ENCODE data around the gene CBX4. TPM values are rescaled to one million over a fixed set of nuclear protein-coding genes. Genes with fewer than 3 reads are reported as not detected.

CBX4 gene
- total RNA-seq, 1 donor from 2014 or later = 5.2 TPM

DNA sequence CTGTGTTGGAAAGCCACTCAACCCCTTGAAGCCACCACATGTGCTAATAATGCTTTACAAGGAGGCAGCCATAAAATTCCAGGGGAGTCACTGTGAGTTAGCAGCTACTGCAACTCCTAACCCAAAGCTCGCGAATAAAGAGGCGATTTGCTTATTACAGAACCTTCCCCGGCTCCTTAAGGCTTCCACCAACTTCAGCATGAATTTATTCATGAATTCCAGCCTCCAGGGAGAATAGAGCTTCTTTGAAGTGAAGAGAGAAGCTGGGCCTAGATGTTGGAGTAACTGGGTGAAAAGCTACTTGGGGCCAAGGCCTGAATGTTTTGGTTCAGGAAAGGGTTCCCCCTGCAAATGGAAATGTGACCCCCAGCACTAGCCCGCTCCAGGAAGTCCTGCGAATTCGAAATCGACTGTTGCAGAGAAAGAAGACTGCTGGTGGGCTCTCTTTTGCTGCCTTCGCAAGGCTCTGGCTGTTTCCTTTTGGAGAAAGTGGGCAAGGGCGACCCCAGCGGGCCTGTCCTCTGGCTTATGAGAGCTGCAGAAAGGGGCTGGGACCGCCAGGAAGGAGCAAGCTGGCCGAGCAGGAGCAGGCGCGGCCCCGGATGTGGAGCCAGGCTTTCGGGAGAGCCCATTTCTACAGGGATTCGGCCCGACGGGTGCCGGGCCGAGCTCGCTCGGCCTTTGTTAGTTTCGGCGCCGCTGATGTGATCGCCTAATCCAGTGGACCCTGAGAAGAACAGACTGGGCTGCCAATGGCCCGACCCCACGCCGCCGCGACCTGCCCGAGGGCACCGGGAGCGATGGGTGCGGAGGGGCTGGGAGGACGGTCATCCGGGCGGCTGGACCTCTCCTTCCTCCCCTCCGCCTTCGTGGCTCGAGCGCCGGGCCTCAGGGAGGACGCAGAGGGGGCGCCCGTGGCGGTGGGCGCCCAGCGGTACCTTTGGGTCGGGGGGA is 50.0 kb downstream of the CBX4 start:
- Histone ChIP-seq H3K27ac (ENCODE audit: low read depth, low read length) (no peak overlapping the region), H3K27me3 (ENCODE audit: control insufficient read depth in 3 of 3, insufficient read depth in 3 of 3, low read length in 3 of 3) (peaks cover 82 to 92% (median 86%) of the 10 kb centered on the region in 3 donors), H3K9ac (ENCODE audit: low read depth in 1 of 3, low read length in 3 of 3) (no peak overlapping the region), H3K9me3 (ENCODE audit: control insufficient read depth in 3 of 3, low read length in 3 of 3) (no peaks in the 10 kb centered on the region), H3K4me1 (ENCODE audit: control insufficient read depth in 3 of 3, insufficient read depth in 3 of 3, low read length in 3 of 3) (peaks cover 10 to 16% (median 16%) of the 10 kb centered on the region in 3 donors), H3K4me3 (ENCODE audit: low read length in 3 of 3) (no peak overlapping the region), H3K36me3 (ENCODE audit: control insufficient read depth in 3 of 3, insufficient read depth in 3 of 3, low read length in 3 of 3) (no peaks in the 10 kb centered on the region)

DNA sequence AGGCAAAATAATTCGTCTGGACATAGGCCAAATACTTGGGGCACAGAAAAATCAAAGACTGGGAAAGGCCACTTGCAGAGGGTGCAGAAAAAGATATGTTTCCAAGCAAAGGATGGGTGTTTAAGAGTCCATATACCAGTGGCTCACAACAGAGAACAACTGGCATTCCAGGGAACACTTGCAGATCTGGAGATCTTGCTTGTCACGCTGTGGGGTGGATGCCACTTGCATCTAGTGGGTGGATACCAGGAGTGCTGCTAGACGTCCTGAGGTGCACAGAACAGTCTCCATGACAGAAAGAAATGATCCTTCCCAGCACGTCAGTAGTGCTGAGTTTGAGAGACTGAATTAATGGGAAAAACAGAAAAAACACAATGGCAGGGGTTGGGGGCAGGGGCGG is 50.8 kb downstream of the CBX4 start:
- peaks cover 4 to 15% (median 15%) of the 10 kb centered on the region in 3 donors for H3K4me1 ChIP-seq (ENCODE audit: control insufficient read depth in 3 of 3, insufficient read depth in 3 of 3, low read length in 3 of 3)
- no peaks in the 10 kb centered on the region for H3K36me3 ChIP-seq (ENCODE audit: control insufficient read depth in 3 of 3, insufficient read depth in 3 of 3, low read length in 3 of 3)
- no peak overlapping the region for H3K27ac ChIP-seq (ENCODE audit: low read depth, low read length)
- H3K4me3 ChIP-seq (ENCODE audit: low read length in 3 of 3) = no peak overlapping the region
- peaks cover 78 to 86% (median 79%) of the 10 kb centered on the region in 3 donors for H3K27me3 ChIP-seq (ENCODE audit: control insufficient read depth in 3 of 3, insufficient read depth in 3 of 3, low read length in 3 of 3)
- no peaks in the 10 kb centered on the region for H3K9me3 ChIP-seq (ENCODE audit: control insufficient read depth in 3 of 3, low read length in 3 of 3)
- no peak overlapping the region for H3K9ac ChIP-seq (ENCODE audit: low read depth in 1 of 3, low read length in 3 of 3)

DNA sequence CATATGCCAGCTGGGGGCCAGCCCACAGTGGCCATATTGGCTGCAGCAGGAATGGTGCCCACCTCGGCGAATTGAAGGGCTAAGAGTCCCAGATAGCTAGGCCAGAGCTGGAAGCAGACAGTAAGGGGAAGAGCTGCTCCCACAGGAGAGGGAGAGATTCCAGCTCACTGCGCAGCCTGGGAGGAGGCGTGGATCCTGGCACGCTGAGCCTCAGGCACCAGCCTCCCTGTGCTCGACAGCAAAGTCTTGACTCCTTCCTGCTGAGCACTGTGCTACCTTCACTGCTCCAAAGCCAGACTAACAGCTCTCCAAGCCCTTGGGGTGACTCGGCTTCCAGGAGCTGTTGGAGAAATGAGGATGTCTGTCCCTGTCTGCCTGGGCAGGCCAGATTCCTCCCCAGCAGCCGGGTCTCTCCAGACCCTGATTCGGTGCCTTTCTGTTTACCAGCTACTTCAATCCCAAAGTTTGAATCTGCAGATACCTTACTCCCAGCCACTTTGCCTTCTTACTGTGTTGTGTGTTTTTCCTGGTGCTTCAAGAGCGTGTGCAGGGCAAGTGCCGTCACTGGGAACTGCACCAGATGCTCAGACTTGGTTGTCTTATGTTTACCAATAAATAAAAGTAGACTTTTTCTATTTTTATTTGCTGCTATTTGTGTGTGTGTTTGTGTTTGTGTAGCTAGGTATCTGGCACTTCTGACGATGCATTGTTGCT is 52.2 kb downstream of the CBX4 start:
- Histone ChIP-seq H3K4me1 (ENCODE audit: control insufficient read depth in 3 of 3, insufficient read depth in 3 of 3, low read length in 3 of 3) (peaks cover 0 to 8% (median 5%) of the 10 kb centered on the region in 3 donors), H3K27ac (ENCODE audit: low read depth, low read length) (no peak overlapping the region), H3K4me3 (ENCODE audit: low read length in 3 of 3) (no peak overlapping the region), H3K36me3 (ENCODE audit: control insufficient read depth in 3 of 3, insufficient read depth in 3 of 3, low read length in 3 of 3) (no peaks in the 10 kb centered on the region), H3K27me3 (ENCODE audit: control insufficient read depth in 3 of 3, insufficient read depth in 3 of 3, low read length in 3 of 3) (peaks cover 69 to 86% (median 76%) of the 10 kb centered on the region in 3 donors), H3K9ac (ENCODE audit: low read depth in 1 of 3, low read length in 3 of 3) (no peak overlapping the region), H3K9me3 (ENCODE audit: control insufficient read depth in 3 of 3, low read length in 3 of 3) (no peaks in the 10 kb centered on the region)

DNA sequence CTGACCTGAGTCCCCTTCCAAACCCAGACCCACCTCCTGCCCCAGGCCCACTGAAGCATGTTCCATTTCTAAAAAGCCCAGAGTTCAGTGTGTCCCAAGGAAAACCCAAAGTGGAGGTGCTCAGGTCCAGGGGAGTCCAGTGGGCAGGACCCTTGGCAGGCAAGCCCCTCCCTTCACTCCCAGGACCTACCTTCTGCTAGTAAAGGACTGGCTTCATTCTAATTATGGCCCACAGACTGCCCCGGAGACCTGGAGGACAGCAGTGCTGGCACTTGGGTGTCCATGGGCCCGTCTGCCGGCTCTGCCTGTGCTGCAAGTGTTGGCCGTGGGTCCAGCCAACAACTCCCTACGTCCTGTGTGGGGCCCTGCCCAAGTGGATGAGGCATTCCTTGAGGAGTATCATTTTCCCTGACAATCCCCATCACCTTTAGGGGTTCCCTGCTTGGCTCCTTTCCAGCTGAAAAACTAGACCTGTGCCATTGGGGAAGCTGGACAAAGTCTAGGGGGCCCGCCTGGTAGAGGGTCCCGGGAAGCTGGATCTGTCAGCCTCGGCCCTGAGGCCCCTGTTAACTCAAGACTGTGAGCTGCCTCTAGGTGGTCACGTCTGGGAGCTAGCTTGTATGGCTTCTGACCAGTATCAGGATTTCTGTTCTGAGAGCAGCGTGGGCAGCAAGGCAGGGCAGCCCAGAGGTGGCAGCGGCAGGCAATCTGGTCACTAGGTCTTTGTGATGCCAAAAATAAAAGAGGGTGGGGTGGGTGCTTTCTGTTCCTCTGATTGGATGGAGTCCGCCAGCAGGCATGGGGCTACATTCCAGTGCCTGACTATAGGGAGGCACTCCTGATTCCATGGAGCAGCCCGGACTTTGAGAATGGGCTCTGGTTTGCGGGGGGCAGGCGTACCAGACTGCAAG is 53.1 kb downstream of the CBX4 start:
- H3K27me3 ChIP-seq (ENCODE audit: control insufficient read depth in 3 of 3, insufficient read depth in 3 of 3, low read length in 3 of 3) = peaks cover 69 to 86% (median 76%) of the 10 kb centered on the region in 3 donors
- no peak overlapping the region for H3K27ac ChIP-seq (ENCODE audit: low read depth, low read length)
- H3K4me3 ChIP-seq (ENCODE audit: low read length in 3 of 3) = no peak overlapping the region
- H3K9me3 ChIP-seq (ENCODE audit: control insufficient read depth in 3 of 3, low read length in 3 of 3) = no peaks in the 10 kb centered on the region
- H3K9ac ChIP-seq (ENCODE audit: low read depth in 1 of 3, low read length in 3 of 3) = no peak overlapping the region
- H3K36me3 ChIP-seq (ENCODE audit: control insufficient read depth in 3 of 3, insufficient read depth in 3 of 3, low read length in 3 of 3) = no peaks in the 10 kb centered on the region
- H3K4me1 ChIP-seq (ENCODE audit: control insufficient read depth in 3 of 3, insufficient read depth in 3 of 3, low read length in 3 of 3) = peaks cover 0 to 8% (median 5%) of the 10 kb centered on the region in 3 donors

DNA sequence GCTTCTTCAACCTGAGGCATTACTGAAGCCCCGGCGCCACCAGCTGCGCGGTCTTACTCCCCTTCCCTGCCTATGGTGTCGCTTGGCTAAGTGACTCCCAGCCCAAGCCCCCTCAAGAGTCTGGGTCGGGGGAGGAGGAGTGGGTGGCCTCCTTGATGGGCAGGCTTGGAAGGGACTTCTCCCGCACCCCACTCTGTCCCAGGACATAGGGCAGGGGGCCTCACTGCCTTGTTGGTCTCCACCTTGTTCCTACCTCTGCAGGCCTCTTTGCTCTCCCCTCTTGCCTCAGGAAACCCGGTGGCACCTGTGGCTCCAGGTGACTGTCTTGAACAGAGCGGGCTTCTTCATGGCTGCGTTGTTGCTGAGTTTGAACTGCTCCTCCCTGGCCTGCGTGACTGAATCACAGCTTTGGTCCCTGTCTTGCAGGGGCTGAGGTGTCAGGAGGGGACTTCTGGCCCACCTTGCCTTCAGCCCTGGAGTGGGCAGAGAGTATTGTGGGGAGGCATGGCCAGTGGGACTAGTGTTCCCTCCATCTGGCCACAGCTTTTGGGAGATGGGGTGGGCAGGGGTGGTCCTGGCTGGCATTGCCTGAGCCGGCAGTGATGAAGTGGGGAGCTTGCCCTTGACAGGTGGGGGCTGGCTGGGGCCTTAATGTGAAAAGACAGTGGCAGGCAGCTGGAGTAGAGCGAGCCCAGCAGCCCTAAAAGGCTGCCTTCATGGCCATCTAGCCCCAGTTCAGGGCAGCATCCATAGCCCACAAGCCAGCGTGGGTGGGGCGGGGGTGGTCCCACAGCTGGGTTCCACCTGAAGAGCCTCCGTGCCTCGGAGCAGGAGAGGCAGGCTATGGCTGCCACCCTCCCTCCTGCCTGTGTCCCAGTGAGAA is 54.0 kb downstream of the CBX4 start:
- no peak overlapping the region for H3K27ac ChIP-seq (ENCODE audit: low read depth, low read length)
- no peak overlapping the region for H3K9ac ChIP-seq (ENCODE audit: low read depth in 1 of 3, low read length in 3 of 3)
- no peaks in the 10 kb centered on the region for H3K36me3 ChIP-seq (ENCODE audit: control insufficient read depth in 3 of 3, insufficient read depth in 3 of 3, low read length in 3 of 3)
- H3K9me3 ChIP-seq (ENCODE audit: control insufficient read depth in 3 of 3, low read length in 3 of 3) = no peaks in the 10 kb centered on the region
- peaks cover 0 to 4% (median 4%) of the 10 kb centered on the region in 3 donors for H3K4me1 ChIP-seq (ENCODE audit: control insufficient read depth in 3 of 3, insufficient read depth in 3 of 3, low read length in 3 of 3)
- H3K27me3 ChIP-seq (ENCODE audit: control insufficient read depth in 3 of 3, insufficient read depth in 3 of 3, low read length in 3 of 3) = peaks cover 66 to 84% (median 75%) of the 10 kb centered on the region in 3 donors
- H3K4me3 ChIP-seq (ENCODE audit: low read length in 3 of 3) = no peak overlapping the region

DNA sequence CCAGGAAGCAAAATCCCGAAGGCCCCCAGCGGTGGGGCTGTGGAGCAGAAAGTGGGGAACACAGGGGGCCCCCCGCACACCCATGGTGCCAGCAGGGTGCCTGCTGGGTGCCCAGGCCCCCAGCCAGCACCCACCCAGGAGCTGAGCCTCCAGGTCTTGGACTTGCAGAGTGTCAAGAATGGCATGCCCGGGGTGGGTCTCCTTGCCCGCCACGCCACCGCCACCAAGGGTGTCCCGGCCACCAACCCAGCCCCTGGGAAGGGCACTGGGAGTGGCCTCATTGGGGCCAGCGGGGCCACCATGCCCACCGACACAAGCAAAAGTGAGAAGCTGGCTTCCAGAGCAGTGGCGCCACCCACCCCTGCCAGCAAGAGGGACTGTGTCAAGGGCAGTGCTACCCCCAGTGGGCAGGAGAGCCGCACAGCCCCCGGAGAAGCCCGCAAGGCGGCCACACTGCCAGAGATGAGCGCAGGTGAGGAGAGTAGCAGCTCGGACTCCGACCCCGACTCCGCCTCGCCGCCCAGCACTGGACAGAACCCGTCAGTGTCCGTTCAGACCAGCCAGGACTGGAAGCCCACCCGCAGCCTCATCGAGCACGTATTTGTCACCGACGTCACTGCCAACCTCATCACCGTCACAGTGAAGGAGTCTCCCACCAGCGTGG is 54.8 kb downstream of the CBX4 start:
- peaks cover 66 to 84% (median 75%) of the 10 kb centered on the region in 3 donors for H3K27me3 ChIP-seq (ENCODE audit: control insufficient read depth in 3 of 3, insufficient read depth in 3 of 3, low read length in 3 of 3)
- H3K4me3 ChIP-seq (ENCODE audit: low read length in 3 of 3) = no peak overlapping the region
- no peaks in the 10 kb centered on the region for H3K36me3 ChIP-seq (ENCODE audit: control insufficient read depth in 3 of 3, insufficient read depth in 3 of 3, low read length in 3 of 3)
- H3K9ac ChIP-seq (ENCODE audit: low read depth in 1 of 3, low read length in 3 of 3) = no peak overlapping the region
- no peak overlapping the region for H3K27ac ChIP-seq (ENCODE audit: low read depth, low read length)
- no peaks in the 10 kb centered on the region for H3K4me1 ChIP-seq (ENCODE audit: control insufficient read depth in 3 of 3, insufficient read depth in 3 of 3, low read length in 3 of 3)
- no peaks in the 10 kb centered on the region for H3K9me3 ChIP-seq (ENCODE audit: control insufficient read depth in 3 of 3, low read length in 3 of 3)

DNA sequence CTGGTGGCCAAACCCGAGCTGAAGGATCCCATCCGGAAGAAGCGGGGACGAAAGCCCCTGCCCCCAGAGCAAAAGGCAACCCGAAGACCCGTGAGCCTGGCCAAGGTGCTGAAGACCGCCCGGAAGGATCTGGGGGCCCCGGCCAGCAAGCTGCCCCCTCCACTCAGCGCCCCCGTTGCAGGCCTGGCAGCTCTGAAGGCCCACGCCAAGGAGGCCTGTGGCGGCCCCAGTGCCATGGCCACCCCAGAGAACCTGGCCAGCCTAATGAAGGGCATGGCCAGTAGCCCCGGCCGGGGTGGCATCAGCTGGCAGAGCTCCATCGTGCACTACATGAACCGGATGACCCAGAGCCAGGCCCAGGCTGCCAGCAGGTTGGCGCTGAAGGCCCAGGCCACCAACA is 55.3 kb downstream of the CBX4 start:
- no peaks in the 10 kb centered on the region for H3K36me3 ChIP-seq (ENCODE audit: control insufficient read depth in 3 of 3, insufficient read depth in 3 of 3, low read length in 3 of 3)
- no peak overlapping the region for H3K27ac ChIP-seq (ENCODE audit: low read depth, low read length)
- no peak overlapping the region for H3K9ac ChIP-seq (ENCODE audit: low read depth in 1 of 3, low read length in 3 of 3)
- peaks cover under 1 to 4% (median 4%) of the 10 kb centered on the region in 3 donors for H3K4me1 ChIP-seq (ENCODE audit: control insufficient read depth in 3 of 3, insufficient read depth in 3 of 3, low read length in 3 of 3)
- H3K9me3 ChIP-seq (ENCODE audit: control insufficient read depth in 3 of 3, low read length in 3 of 3) = no peaks in the 10 kb centered on the region
- peaks cover 66 to 84% (median 74%) of the 10 kb centered on the region in 3 donors for H3K27me3 ChIP-seq (ENCODE audit: control insufficient read depth in 3 of 3, insufficient read depth in 3 of 3, low read length in 3 of 3)
- no peak overlapping the region for H3K4me3 ChIP-seq (ENCODE audit: low read length in 3 of 3)

Data from skeletal muscle tissue (tissue), 4 donors.